T-cell (primary cell): Measurements from ENCODE around the gene EPHA6. TPM values are rescaled to one million over a fixed set of nuclear protein-coding genes. Genes with fewer than 3 reads are reported as not detected.

Experiments
- ATAC-seq, 4 experiments: fragments of 200-7000 bp in 3 of 4; fragments of 150-1000 bp in 1 of 4; cut with Tn5 transposase; replicated peaks in 1 of 4; 1 replicate in 3 of 4; 2 replicates in 1 of 4; pipeline ENCODE4 v1.10.0; 2021; ENCODE audit warnings: moderate library complexity in 3 of 4, mild to moderate bottlenecking in 2 of 4, moderate number of reproducible peaks in 1 of 4
- CTCF ChIA-PET, 2 donors: fragments of 300-600 bp; sonication (Branson Sonifier 250); formaldehyde crosslinking; loops; one replicate each; lab custom pipeline; 2022; ENCODE audit warnings: antibody characterized with exemption in 2 of 2; lab: Charles Lee
- POLR2A ChIA-PET, 2 donors: fragments of 300-600 bp; sonication (Branson Sonifier 250); formaldehyde crosslinking; loops; one replicate each; lab custom pipeline; 2022; ENCODE audit warnings: antibody characterized with exemption in 2 of 2; lab: Charles Lee
- DNase-seq, 35 experiments: peaks; one replicate each; pipeline versions ENCODE4 v3.0.0 to v3.0.0-alpha.2; 2013 to 2023
- H3K27ac ChIP-seq: one replicate; pipeline ENCODE4 v1.5.1; 2013; ENCODE audit warnings: low read length
- H3K27me3 ChIP-seq, 2 experiments: replicated peaks in 1 of 2; 1 replicate in 1 of 2; 2 replicates in 1 of 2; pipeline versions ENCODE4 v1.6.1 to v1.7.0; 2013; ENCODE audit warnings: low read length in 1 of 2, mixed read lengths in 1 of 2; ENCODE audit not compliant: control insufficient read depth in 2 of 2, insufficient read depth in 2 of 2; ENCODE audit errors: extremely low read depth in 1 of 2
- H3K36me3 ChIP-seq, 2 donors: 1 replicate in 1 of 2; 2 replicates in 1 of 2; pipeline versions ENCODE4 v1.6.1 to v1.7.0; 2013; ENCODE audit warnings: low read length in 1 of 2; ENCODE audit not compliant: control insufficient read depth in 2 of 2, insufficient read depth in 1 of 2; ENCODE audit errors: extremely low read depth in 1 of 2
- H3K4me1 ChIP-seq, 2 experiments: 1 replicate in 1 of 2; 2 replicates in 1 of 2; pipeline versions ENCODE4 v1.6.1 to v1.7.0; 2013; ENCODE audit warnings: low read length in 2 of 2, mixed read lengths in 1 of 2; ENCODE audit not compliant: insufficient read depth in 2 of 2, control insufficient read depth in 1 of 2; ENCODE audit errors: extremely low read depth in 1 of 2
- H3K4me3 ChIP-seq, 2 donors: 1 replicate in 1 of 2; 2 replicates in 1 of 2; pipeline versions ENCODE4 v1.5.1 to v1.7.0; 2013; ENCODE audit warnings: mild to moderate bottlenecking in 2 of 2, low read length in 1 of 2, moderate library complexity in 1 of 2; ENCODE audit not compliant: control insufficient read depth in 1 of 2; ENCODE audit errors: extremely low read depth in 1 of 2
- H3K9me3 ChIP-seq: 2 replicates; pipeline ENCODE4 v1.7.0; 2013
- H3K27ac Mint-ChIP-seq, 2 donors: one replicate each; pipeline ENCODE4 v1.8.0; 2020 to 2021; ENCODE audit warnings: mild to moderate bottlenecking in 2 of 2, mixed read lengths in 2 of 2
- H3K27me3 Mint-ChIP-seq, 2 donors: one replicate each; pipeline ENCODE4 v1.8.0; 2021 to 2022; ENCODE audit warnings: mixed read lengths in 2 of 2
- H3K36me3 Mint-ChIP-seq: one replicate; pipeline ENCODE4 v1.8.0; 2021; ENCODE audit warnings: mixed read lengths
- H3K4me1 Mint-ChIP-seq, 3 donors: one replicate each; pipeline ENCODE4 v1.8.0; 2020 to 2022; ENCODE audit warnings: mixed read lengths in 3 of 3, mild to moderate bottlenecking in 1 of 3
- H3K4me3 Mint-ChIP-seq, 3 donors: one replicate each; pipeline ENCODE4 v1.8.0; 2020 to 2022; ENCODE audit warnings: mild to moderate bottlenecking in 3 of 3, mixed read lengths in 3 of 3, moderate library complexity in 3 of 3
- H3K9me3 Mint-ChIP-seq, 3 donors: one replicate each; pipeline ENCODE4 v1.8.0; 2020 to 2022; ENCODE audit warnings: mixed read lengths in 3 of 3
- WGBS: methylation state at CpG from one replicate; pipeline ENCODE4 v1.1.5; 2013; ENCODE audit warnings: missing lambda C conversion rate; ENCODE audit not compliant: insufficient coverage; 5-methylcytosine and 5-hydroxymethylcytosine counted together
- total RNA-seq, 35 experiments: library from RNA in 6 of 35; stranded (reverse) in 6 of 35; fragments of 120-200 nt in 1 of 35; gene quantifications; one replicate each; pipeline versions ENCODE4 v1.2.1 to v1.2.4 and lab custom pipeline; 2013 to 2026

The EPHA6 gene
- total RNA-seq, 5 donors from 2014 or later (not counting 1 experiment from before 2014, with no cell fraction given), result not detected

DNA sequence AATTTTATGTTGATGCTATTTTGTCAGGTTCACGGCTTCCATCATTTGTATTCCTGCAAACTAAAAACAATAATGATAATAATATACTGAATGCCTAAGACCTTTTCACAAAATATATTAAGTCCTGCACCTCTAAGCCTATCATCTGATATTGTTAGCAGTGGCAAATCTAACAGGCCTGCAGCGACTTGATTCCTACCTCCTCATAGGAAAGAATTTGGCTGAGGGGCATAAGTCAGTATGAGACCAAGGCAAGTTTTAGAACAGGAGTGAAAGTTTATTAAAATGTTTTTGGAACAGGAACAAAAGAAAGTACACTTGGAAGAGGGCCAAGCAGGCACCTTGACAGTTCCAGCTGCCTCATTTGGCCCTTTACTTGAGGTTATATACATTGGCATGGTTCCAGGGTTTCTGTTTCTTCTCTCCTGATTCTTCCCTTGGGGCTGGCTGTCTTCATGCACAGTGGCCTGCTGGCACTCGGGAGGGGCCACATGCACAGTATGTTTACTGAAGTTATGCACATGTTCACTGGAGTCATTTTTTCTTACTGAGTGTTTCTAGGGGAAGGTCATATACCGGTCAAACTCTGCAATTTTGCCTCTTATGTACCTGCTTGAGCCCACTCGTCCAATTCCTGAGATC lies 418.1 kb downstream of the EPHA6 start:
- H3K4me3 ChIP-seq, result no peak overlapping the region
- no peaks in the 10 kb centered on the region for H3K4me1 ChIP-seq
- no peaks in the 10 kb centered on the region for H3K36me3 ChIP-seq
- H3K36me3 Mint-ChIP-seq, result no peaks in the 10 kb centered on the region
- ChIA-PET CTCF (no interaction called here), POLR2A (no interaction called here)
- no peaks in the 10 kb centered on the region for H3K27me3 Mint-ChIP-seq
- DNase-seq (no peak), ATAC-seq (no peak)
- no peaks in the 10 kb centered on the region for H3K9me3 ChIP-seq
- WGBS, result 78% methylated on average over 2 of the region's 5 CpGs
- peaks cover 0 to 3% (median 3%) of the 10 kb centered on the region in 3 donors for H3K9me3 Mint-ChIP-seq
- H3K4me1 Mint-ChIP-seq, result no peaks in the 10 kb centered on the region
- H3K27ac ChIP-seq, result no peak overlapping the region
- H3K27ac Mint-ChIP-seq, result no peak overlapping the region
- no peaks in the 10 kb centered on the region for H3K27me3 ChIP-seq
- H3K4me3 Mint-ChIP-seq, result no peak overlapping the region

DNA sequence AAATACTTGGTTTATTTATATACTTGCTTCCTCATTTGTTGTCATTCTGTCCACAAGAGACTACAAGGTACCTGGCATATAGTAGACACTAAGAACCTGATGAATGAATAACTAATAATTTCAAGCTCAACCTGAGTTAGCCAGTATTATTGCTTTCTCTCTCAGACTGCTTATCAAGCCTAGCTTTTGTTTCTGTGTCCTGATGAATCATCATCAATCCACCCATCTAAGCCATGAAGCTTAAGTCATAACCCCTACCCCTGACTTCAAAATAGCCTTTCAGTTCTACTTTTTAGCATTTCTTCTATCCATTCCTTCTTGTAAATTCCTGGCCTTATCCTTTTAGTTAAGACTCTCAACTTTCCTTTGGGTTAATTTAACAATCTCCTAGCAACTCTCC lies 420.8 kb downstream of the EPHA6 start:
- Histone ChIP-seq H3K27me3 (no peaks in the 10 kb centered on the region), H3K27ac (no peak overlapping the region), H3K4me1 (no peaks in the 10 kb centered on the region), H3K4me3 (no peak overlapping the region), H3K9me3 (no peaks in the 10 kb centered on the region), H3K36me3 (no peaks in the 10 kb centered on the region)
- no peaks in the 10 kb centered on the region for H3K4me1 Mint-ChIP-seq
- no peaks in the 10 kb centered on the region for H3K27me3 Mint-ChIP-seq
- no peaks in the 10 kb centered on the region for H3K9me3 Mint-ChIP-seq
- H3K36me3 Mint-ChIP-seq, result no peaks in the 10 kb centered on the region
- ATAC-seq, result no peak
- no peak for DNase-seq
- H3K27ac Mint-ChIP-seq, result no peak overlapping the region
- no peak overlapping the region for H3K4me3 Mint-ChIP-seq
- CTCF ChIA-PET, result no interaction called here
- POLR2A ChIA-PET, result no interaction called here

DNA sequence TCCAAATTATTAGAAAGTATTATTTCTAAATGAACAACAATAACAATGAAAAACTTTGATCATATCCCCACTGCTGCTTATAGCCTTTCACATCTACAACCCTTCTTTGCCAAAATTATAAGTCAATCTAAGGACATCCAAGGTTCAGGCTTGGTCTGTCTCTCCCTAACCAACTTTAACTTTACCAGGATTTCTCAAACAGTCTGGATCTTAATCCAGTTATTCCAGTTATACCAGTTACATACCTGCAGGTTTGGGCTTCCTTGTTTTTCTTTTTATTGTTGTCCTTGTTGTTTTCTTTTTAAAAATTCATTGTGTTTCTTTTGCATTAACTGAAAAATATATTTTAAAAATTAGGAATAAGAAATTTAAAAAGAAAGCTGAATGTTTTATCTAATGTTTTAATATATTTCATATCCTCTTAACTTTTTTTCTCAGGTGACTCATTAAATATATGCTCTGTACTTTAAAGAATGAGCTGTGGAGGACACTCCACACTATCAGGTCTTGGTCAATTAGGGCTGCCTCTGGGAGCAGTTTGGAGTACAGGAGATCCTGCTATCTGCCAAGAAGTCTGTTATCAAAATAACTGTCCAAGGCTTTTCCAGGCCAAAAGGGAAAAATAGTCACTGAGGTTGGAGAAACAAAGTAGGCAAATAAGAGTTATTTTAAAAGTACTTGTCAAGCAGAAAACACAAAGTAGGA lies 421.4 kb downstream of the EPHA6 start:
- no peak overlapping the region for H3K4me3 ChIP-seq
- H3K4me1 ChIP-seq, result no peaks in the 10 kb centered on the region
- H3K36me3 ChIP-seq, result no peaks in the 10 kb centered on the region
- H3K9me3 ChIP-seq, result no peaks in the 10 kb centered on the region
- no peaks in the 10 kb centered on the region for H3K27me3 Mint-ChIP-seq
- H3K27me3 ChIP-seq, result no peaks in the 10 kb centered on the region
- no peak overlapping the region for H3K27ac Mint-ChIP-seq
- no peak overlapping the region for H3K4me3 Mint-ChIP-seq
- DNase-seq (no peak), ATAC-seq (no peak)
- no peaks in the 10 kb centered on the region for H3K9me3 Mint-ChIP-seq
- ChIA-PET POLR2A (no interaction called here), CTCF (no interaction called here)
- H3K27ac ChIP-seq, result no peak overlapping the region
- no peaks in the 10 kb centered on the region for H3K4me1 Mint-ChIP-seq
- H3K36me3 Mint-ChIP-seq, result no peaks in the 10 kb centered on the region

DNA sequence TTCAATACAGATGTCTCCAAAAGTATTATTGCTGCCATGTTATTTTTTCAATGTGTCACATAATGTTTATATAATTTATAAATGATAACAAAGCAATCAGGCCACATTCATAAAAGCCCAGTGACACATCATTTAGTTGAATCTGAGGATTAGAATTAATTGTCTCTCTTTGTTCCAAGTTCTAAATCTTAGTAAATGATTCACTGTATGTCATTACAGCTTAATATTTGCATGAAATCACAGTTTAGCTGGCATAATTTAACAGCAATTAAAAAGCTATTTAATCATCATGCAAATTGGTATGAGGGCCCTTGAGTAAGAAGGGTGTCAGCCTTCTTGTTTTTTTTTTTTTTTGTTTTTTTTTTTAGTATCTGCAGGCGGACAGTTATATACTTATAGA lies 427.0 kb downstream of the EPHA6 start:
- Mint-ChIP-seq H3K27me3 (no peaks in the 10 kb centered on the region), H3K27ac (no peak overlapping the region), H3K4me3 (no peak overlapping the region), H3K36me3 (no peaks in the 10 kb centered on the region), H3K4me1 (no peaks in the 10 kb centered on the region), H3K9me3 (no peaks in the 10 kb centered on the region)
- no peak for DNase-seq
- H3K27me3 ChIP-seq, result no peaks in the 10 kb centered on the region
- ChIA-PET CTCF (no interaction called here), POLR2A (interaction anchor here in 1 of 2 donors (0.6 kb wide), 2 partner anchors 18 to 253 kb away, joined by 3 to 4 read pairs; no protein-coding TSS in a partner anchor)
- no peak overlapping the region for H3K27ac ChIP-seq
- no CpG with 5 or more reads among the region's 1 CpG for WGBS
- no peaks in the 10 kb centered on the region for H3K9me3 ChIP-seq
- no peak overlapping the region for H3K4me3 ChIP-seq
- H3K4me1 ChIP-seq, result no peaks in the 10 kb centered on the region
- no peaks in the 10 kb centered on the region for H3K36me3 ChIP-seq
- ATAC-seq, result no peak

DNA sequence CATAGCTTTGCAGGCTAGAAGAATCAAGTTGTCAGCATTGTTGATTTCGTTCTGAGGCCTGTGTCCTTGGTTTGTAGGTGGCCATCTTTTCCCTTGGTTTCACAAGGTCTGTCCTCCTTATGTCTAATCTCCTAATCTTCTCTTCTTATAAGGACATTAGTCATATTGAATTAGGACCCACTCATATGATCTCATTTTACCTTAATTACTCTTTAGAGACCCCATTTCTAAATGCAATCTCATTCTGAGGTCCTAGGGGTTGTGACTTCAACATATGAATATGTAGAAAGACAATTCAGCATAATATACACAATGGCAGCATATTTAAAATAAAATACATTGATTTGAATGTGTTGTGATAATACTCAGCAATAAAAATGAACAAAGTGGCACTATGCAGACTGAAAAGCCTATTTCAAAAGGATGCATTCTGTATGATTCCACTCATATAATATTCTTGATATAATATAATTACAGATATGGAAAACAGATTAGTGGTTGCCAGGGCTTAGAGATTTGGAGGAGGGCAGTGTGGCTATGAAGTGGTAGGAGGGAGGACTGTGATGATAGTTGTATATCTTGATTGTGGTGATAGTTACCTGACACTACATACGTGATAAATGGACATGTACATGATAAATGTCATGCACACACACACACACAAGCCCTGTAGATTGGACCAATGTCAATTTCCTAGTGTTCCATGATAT lies 431.0 kb downstream of the EPHA6 start:
- Histone ChIP-seq H3K4me1 (no peaks in the 10 kb centered on the region), H3K27ac (no peak overlapping the region), H3K9me3 (no peaks in the 10 kb centered on the region), H3K4me3 (no peak overlapping the region), H3K36me3 (no peaks in the 10 kb centered on the region), H3K27me3 (no peaks in the 10 kb centered on the region)
- ChIA-PET CTCF (no interaction called here), POLR2A (no interaction called here)
- Mint-ChIP-seq H3K9me3 (no peaks in the 10 kb centered on the region), H3K4me3 (no peak overlapping the region), H3K36me3 (no peaks in the 10 kb centered on the region), H3K27ac (no peak overlapping the region), H3K4me1 (no peaks in the 10 kb centered on the region), H3K27me3 (no peaks in the 10 kb centered on the region)
- ATAC-seq (no peak), DNase-seq (no peak)
- WGBS, result no CpG with 5 or more reads among the region's 2 CpGs

DNA sequence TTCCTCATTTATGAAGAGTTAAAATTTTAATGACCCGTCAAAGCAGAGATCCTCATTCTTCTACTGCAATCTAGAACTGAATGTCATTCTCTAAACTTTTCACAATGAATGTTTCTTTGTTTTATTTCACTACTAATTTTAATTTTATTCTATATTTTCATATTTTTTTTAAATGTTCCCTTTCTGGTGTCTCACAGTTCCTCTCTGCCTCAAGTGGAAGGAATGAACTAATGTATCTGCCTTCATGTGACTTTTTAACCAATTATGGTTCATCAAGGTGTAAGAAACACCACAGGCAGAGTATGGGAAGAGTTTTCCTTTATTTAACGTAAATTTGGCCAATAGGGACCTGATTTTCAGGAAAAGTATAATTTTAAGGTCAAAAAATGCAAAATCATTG lies 441.7 kb downstream of the EPHA6 start:
- no peaks in the 10 kb centered on the region for H3K36me3 ChIP-seq
- Mint-ChIP-seq H3K27ac (no peak overlapping the region), H3K9me3 (no peaks in the 10 kb centered on the region), H3K4me3 (no peak overlapping the region), H3K27me3 (no peaks in the 10 kb centered on the region), H3K36me3 (no peaks in the 10 kb centered on the region), H3K4me1 (no peaks in the 10 kb centered on the region)
- no peak overlapping the region for H3K4me3 ChIP-seq
- ChIA-PET CTCF (no interaction called here), POLR2A (no interaction called here)
- no peak for ATAC-seq
- no peaks in the 10 kb centered on the region for H3K27me3 ChIP-seq
- WGBS, result no CpG with 5 or more reads among the region's 2 CpGs
- no peaks in the 10 kb centered on the region for H3K4me1 ChIP-seq
- no peak overlapping the region for H3K27ac ChIP-seq
- no peak for DNase-seq
- H3K9me3 ChIP-seq, result no peaks in the 10 kb centered on the region
